HG03558 (cell line): ENCODE results near the gene KIAA1549.
A peak's percentile ranks its signal among the peaks of the same experiment; 100 is the strongest.

Experiments used
- ATAC-seq: cut with Tn5 transposase; IDR thresholded peaks from one replicate; pipeline ENCODE4 v1.9.1; 2021; ENCODE audit warnings: moderate number of reproducible peaks; ENCODE audit not compliant: unreplicated experiment; ENCODE audit errors: extremely low read depth

The KIAA1549 gene

GRCh38 chr7:138887872-138888656, 93.1 kb downstream of the KIAA1549 start:
- ATAC-seq, result no peak

GRCh38 chr7:138887085-138887710, 94.0 kb downstream of the KIAA1549 start:
- ATAC-seq, result no peak

DNA sequence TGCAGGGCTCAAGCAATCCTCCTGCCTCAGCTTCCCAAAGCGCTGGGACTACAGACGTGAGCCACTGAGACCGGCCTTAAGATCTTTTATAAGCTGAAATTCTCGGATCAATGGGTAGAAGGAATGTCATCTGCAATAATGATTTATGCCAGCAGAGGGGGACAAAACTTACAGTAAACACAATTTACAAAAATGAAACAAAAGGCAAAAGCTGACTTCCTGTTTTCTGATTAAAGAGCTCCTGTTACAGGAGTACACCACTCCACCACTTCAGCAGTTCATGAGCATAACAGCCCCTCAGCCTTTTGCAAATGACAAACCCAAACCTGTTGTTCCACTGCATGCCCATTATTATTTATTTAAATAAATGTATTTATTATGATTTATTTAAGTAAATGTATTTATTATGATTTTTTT, 94.7 kb downstream of the KIAA1549 start:
- peak; percentile 67 for ATAC-seq

DNA sequence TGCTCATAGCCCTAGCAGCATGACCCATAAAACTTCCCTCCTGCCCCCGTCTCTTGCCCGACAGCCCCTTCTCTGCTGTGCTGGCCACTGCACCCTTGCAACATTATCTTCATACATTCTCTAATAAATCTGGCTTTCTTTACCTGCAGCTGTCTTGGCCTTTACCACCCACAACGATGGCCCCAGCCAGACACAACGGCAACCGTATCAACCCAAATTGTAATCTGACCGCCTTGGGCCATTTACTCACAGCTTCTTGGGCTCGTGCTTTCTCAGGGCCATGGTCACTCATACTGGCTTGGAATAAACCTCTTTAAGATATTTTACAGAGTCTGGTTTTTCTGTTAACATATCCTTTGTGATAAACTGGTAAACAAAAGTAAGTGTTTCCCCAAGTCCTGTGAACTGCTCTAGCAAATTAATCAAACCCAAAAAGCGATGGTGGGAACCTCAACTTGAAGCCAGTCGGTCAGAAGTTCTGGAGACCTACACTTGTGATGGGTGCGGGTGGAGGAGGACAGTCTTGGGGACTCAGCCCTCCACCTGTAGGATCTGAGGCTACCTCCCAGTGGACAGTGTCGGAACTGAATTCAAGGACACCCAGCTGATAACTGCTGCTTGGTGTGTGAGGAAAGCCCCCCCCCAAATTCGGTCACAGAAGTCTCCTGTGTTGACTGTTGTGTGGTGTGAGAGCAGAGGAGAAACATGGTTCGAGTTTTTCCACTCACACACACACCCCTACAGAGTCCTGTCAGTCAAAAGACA, 95.6 kb downstream of the KIAA1549 start:
- ATAC-seq, result no peak

- no peak for ATAC-seq
Observed at GRCh38 chr7:138882249-138882648, 98.9 kb downstream of the KIAA1549 start.

DNA sequence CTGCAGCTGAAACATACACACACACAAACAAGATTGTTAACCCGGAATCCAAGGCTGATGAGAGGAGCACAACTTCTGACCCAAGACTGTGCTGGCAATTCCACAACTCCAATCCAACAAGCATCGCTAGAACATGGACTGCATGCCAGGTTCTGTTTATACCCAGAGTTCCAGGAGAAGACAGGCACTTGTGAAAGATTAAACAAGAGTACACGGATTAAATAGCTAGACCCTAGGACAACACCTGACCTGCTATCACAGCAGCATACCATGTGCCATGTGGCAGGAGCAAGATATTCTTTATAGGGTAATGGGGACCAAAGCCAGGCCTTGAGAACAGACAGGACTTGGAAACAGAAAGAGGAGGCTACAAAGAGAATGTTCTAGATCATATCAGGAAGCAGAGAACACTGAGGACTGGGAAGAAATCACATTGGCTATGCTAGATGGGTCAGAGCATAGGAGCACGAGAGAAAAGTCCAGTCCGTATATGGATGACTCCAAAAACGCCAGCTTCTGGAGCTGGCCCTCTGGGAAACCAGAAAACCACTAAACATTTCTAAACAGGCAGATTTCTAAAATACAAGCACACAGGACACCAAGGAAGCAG, 99.5 kb downstream of the KIAA1549 start:
- ATAC-seq, result no peak

- no peak for ATAC-seq
Observed at GRCh38 chr7:138880881-138881578, 100.2 kb downstream of the KIAA1549 start.

- ATAC-seq, result no peak
Observed at GRCh38 chr7:138879356-138879755, 101.8 kb downstream of the KIAA1549 start.

DNA sequence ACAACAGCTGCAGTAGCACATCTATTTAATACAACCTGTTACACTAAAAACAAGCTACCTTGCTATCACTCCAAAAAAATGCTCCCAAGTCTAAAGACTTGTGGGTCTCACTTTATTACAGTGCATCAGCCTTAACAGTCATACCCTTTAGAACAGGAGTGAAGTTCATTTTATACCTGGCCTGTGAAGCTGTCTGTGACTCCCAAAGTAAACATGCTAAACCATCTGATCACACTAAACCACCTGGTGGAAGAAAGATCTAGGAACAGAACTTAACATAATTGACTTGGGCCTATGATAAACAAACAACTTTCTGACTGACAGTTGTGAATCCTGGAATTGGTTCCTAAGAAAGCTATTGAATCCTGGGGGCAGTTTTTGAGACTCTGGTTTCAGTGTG, 102.3 kb downstream of the KIAA1549 start:
- ATAC-seq, result no peak

- ATAC-seq, result no peak
Observed at GRCh38 chr7:138878051-138878450, 103.1 kb downstream of the KIAA1549 start.

DNA sequence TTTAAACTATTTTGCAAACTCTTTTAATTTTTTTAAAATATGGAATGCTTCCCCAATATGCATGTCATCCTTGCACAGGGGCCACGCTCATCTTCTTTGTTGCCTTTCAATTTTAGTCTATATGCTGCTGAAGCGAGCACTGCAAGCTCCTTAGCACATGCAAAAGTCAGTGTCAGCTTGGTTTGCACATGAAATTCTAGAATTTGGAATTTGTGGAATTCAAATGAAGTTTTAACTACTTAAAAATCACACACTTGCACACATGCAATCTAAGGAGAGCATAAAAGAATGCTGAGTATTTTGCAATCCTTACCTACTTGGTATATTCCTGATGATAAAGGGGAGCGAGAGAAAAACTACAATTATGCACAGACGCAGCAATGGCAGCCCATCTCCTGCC, 104.9 kb downstream of the KIAA1549 start:
- ATAC-seq, result no peak

DNA sequence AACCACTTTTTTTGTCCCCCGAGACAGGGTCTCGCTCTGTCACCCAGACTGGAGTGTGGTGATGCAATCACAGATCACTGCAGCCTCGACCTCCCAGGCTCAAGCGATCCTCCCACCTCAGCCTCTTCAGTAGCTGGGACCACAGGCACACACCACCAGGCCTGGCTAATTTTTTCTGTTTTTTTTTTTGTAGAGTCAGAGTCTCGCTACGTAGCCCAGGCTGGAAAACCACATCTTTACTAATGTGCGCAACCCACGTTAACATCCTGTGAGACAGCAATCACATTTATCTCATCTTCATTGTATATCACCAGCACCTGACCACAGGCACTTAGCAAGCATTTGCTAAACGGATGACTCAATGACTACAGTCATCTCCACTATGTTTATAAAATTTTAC, 105.4 kb downstream of the KIAA1549 start:
- ATAC-seq, result no peak

DNA sequence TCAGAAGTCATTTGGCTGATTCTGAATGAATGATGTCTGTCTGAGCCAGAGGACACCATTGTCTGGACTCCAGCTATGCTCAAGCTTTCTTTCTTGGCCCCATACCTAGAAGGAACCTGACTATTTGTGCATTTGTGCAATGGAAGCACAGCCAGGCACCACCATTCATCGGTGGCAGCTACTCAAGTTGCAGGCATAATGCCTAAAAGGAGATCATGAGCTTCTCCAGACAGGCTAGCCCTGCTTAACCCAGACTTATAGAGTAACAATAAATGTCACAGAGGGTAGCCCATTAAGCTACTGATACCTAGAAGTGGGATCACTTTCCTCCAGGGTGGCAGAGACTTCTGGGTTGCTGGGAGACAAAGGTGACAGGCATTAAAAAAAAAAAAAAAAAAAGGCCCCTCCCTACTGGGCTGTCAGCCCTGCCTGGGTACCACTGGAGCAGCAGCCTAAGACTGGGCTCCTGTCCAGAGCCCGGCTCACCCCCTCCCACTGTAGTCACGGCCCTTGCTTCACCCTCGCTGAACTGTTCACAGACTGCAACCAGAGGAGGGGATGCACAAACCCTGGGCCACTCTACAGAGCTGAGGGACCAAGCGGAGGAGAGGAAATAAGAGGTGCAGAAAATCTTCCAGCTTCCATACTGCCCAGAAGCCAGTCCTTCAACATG, 107.8 kb downstream of the KIAA1549 start:
- ATAC-seq, result no peak

GRCh38 chr7:138872576-138872975, 108.6 kb downstream of the KIAA1549 start:
- ATAC-seq, result no peak

DNA sequence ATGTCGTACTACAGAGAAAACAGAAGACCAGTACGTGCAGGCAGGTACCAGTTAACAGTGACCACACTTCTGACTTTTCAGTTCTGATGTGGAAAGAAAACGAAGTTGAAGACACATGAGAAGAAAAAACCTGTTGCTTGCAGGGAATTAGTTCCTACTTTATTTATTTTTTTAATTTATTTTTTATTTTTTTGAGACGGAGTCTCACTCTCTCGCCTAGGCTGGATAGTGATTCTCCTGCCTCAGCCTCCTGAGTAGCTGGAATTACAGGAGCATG, 109.4 kb downstream of the KIAA1549 start:
- ATAC-seq, result no peak

- no peak for ATAC-seq
Observed at GRCh38 chr7:138871065-138871813, 110.0 kb downstream of the KIAA1549 start.

DNA sequence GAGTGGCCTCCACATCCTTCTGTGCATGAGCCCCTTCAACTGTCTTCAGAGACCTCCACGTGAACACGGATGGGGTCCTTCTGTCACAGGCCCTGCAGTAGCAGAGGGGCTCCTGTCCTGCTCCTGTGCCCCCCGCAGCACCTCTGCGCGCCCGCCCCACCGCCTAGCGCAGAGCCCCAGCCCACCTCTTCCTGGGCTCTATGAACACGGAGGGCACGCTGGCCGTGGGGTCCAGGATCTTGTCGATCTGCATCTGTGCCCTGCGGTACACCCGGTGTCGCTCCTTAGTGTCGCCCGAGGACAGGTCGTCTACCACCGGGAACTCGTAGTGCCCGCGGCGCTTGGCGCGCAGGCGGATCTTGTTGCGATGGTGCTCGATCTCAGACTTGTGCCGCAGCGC, 111.8 kb downstream of the KIAA1549 start:
- no peak for ATAC-seq

GRCh38 chr7:138868711-138869110, 112.5 kb downstream of the KIAA1549 start:
- no peak for ATAC-seq

GRCh38 chr7:138867744-138868143, 113.4 kb downstream of the KIAA1549 start:
- no peak for ATAC-seq
